ENCODE measurements around the gene GSTM2. TPM values are rescaled to one million over a fixed set of nuclear protein-coding genes. Genes with fewer than 3 reads are reported as not detected.

The GSTM2 gene
- total RNA-seq = 10 to 100 TPM; 10.4 to 47.5 (median 27.6) TPM
- 100 to 1,000 TPM; 139 to 193 TPM for polyA plus RNA-seq

GRCh38 chr1:109667452-109668122 lies at the start of gene GSTM2:
Gene GSTM2 (plus strand): TSS chr1:109668057. CDS start chr1:109668116, 59 bp downstream.
- ATAC-seq (peak; percentile 99 to 100 (median 100)), FAIRE-seq (no peak), DNase-seq (peak; percentile 89 to 97 (median 92))
- Histone ChIP-seq H3K4me3 (peak within 1 kb of the TSS; percentile 15 to 54 (median 36)), H3K27ac (no peak within 1 kb of the TSS), H3K4me1 (peaks cover 0 to 3% (median 0%) of the 10 kb centered on the region in 3 donors), H3K27me3 (no peaks in the 10 kb centered on the region), H3K9me3 (no peaks in the 10 kb centered on the region), H3K36me3 (no peaks in the 10 kb centered on the region)
- intact Hi-C loops (cut with DNase I) = no loop called here
- 8 to 10% methylated on average over 22 of the region's 22 CpGs for WGBS, 2 donors
- TF ChIP-seq, protein P1, sequence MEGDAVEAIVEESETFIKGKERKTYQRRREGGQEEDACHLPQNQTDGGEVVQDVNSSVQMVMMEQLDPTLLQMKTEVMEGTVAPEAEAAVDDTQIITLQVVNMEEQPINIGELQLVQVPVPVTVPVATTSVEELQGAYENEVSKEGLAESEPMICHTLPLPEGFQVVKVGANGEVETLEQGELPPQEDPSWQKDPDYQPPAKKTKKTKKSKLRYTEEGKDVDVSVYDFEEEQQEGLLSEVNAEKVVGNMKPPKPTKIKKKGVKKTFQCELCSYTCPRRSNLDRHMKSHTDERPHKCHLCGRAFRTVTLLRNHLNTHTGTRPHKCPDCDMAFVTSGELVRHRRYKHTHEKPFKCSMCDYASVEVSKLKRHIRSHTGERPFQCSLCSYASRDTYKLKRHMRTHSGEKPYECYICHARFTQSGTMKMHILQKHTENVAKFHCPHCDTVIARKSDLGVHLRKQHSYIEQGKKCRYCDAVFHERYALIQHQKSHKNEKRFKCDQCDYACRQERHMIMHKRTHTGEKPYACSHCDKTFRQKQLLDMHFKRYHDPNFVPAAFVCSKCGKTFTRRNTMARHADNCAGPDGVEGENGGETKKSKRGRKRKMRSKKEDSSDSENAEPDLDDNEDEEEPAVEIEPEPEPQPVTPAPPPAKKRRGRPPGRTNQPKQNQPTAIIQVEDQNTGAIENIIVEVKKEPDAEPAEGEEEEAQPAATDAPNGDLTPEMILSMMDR (IDR thresholded peaks at IDR 0.05) = no peak

DNA sequence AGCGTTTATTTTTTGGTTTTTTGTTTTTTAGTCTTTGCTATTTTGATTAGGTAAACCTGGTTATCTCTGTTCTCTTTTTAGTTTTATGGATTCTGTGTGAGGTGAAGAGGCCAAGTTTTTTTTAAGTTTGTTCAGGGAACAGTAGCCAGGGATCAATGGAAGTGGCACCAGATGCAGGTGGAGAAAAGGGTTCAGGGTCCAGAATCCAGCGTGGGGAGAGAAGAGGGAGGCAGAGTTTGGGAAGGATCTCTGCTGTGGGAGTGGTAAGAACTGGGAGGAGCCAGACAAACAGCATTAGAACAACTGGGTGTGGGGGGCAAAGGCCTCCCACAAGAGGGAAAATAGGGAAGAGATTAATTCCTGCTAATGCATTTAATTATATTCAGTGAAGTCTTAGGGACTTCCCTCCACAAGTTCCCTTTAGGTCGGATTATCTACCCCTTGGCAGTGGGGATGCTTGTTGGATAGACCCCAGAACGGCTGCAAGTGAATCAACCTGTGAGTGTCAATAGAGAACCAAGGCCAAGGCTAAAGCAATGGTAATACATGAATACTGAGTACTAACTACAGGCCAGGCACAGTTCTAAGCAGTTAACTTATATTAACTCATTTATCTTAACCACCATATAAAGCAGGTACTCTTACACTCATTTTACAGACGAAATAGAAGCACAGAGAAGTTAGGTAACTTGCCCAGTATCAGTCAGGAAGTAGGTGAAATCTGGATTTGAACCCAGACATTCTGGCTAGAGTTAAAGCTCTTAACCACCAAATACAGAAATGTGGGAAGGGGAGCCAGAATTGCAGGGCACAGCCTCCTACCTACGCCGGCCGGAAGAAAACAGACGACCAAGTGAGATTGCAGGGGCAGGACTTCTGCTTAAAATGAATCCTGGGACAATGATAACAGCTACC lies 48.9 kb upstream of the GSTM2 start:
- H3K4me3 ChIP-seq = peak overlapping the region in 3 of 4 donors; percentile 66 to 84 (median 80)
- peak in 2 of 6 donors; percentile 18 to 55 for DNase-seq
- no peak for FAIRE-seq
- TF ChIP-seq, protein P1 (IDR thresholded peaks at IDR 0.05) = no peak
- intact Hi-C loops (cut with DNase I) = no loop called here
- peaks cover 3 to 15% (median 14%) of the 10 kb centered on the region in 3 donors for H3K4me1 ChIP-seq
- ATAC-seq = peak; percentile 11 to 41 (median 32)
- H3K36me3 ChIP-seq = no peaks in the 10 kb centered on the region
- peak overlapping the region; percentile 39 to 84 (median 72) for H3K27ac ChIP-seq
- H3K9me3 ChIP-seq = no peaks in the 10 kb centered on the region
- H3K27me3 ChIP-seq = no peaks in the 10 kb centered on the region
- WGBS, 2 donors = 9 to 11% methylated on average over 9 of the region's 9 CpGs

DNA sequence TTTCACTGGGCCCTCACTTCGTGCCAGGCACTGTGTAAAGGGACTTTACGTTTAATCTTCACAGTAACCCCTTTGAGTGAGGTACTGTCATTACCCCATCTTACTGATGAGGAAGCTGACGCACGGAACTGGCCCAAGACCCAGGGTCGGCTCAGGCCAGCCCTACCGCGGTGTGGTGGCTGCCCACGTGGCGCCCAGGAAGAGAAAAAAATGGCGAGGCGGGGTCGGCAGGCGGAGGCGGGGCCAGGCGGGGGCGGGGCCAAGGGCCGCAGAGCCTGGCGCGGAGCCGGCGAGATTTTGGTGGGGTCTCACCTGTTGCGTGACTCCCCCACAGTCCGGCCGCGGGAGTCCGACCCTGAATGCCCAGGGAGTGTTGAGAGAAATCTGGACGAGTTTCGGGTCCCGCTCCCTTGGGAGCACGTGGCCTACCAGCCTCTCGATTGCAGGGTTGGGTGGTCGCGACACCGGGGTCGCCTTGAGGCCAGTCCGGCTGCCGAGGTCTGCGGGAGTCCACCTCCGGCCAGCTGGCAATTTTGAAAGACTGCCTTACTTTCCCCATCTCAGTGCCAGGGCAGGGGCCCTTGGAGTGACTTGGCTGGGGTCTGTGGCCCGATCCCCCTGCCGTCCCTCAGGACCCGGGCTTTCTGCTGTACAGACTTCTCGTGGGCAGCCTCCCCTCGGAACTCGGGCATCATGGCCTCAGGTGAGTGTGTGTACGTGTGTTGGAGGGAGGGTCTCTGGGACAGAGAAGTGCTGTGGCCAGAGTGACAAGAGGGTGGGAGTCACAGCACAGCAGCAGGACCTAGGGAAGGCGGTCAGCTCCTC lies 48.1 kb upstream of the GSTM2 start, which contains the start of the genes AMPD2 and GNAT2:
Gene AMPD2 (plus strand): TSS at position 262 of the 825 bp plus-strand sequence. CDS start 1,339 bp downstream, outside the sequence.
Gene GNAT2 (minus strand): TSS at position 41 of the 825 bp plus-strand sequence. CDS start 6,746 bp downstream, outside the sequence.
- WGBS, 2 donors = 0 to 1% methylated on average over 46 to 47 of the region's 47 CpGs
- DNase-seq (peak; percentile 81 to 88 (median 84)), FAIRE-seq (no peak), ATAC-seq (peak; percentile 82 to 87 (median 82))
- peaks cover 3 to 15% (median 14%) of the 10 kb centered on the region in 3 donors for H3K4me1 ChIP-seq
- no peaks in the 10 kb centered on the region for H3K36me3 ChIP-seq
- TF ChIP-seq, protein P1 (IDR thresholded peaks at IDR 0.05) = no peak
- intact Hi-C loops (cut with DNase I) = no loop called here
- peak within 1 kb of the TSS; percentile 66 to 84 (median 77) for H3K4me3 ChIP-seq
- peak within 1 kb of the TSS; percentile 39 to 84 (median 72) for H3K27ac ChIP-seq
- no peaks in the 10 kb centered on the region for H3K27me3 ChIP-seq
- no peaks in the 10 kb centered on the region for H3K9me3 ChIP-seq

- Histone ChIP-seq H3K36me3 (no peaks in the 10 kb centered on the region), H3K27me3 (no peaks in the 10 kb centered on the region), H3K4me3 (peak overlapping the region; percentile 66 to 84 (median 77)), H3K9me3 (no peaks in the 10 kb centered on the region), H3K4me1 (peaks cover 3 to 15% (median 14%) of the 10 kb centered on the region in 3 donors), H3K27ac (peak overlapping the region; percentile 39 to 84 (median 72))
- FAIRE-seq (no peak), ATAC-seq (peak; percentile 31 to 41 (median 38)), DNase-seq (peak in 3 of 6 donors; percentile 36 to 64 (median 52))
- intact Hi-C loops (cut with DNase I) = no loop called here
- WGBS, 2 donors = 0% methylated on average over 7 to 9 of the region's 9 CpGs
- TF ChIP-seq, protein P1 (IDR thresholded peaks at IDR 0.05) = no peak
These were observed 47.5 kb upstream of the GSTM2 start for GRCh38 chr1:109620401-109620791.
